Measurements from ENCODE around the gene ITPRIPL2. TPM values are rescaled to one million over a fixed set of nuclear protein-coding genes. Genes with fewer than 3 reads are reported as not detected.

Gene ITPRIPL2
- total RNA-seq, 1 experiment from 2014 or later, result 8.7 TPM

DNA sequence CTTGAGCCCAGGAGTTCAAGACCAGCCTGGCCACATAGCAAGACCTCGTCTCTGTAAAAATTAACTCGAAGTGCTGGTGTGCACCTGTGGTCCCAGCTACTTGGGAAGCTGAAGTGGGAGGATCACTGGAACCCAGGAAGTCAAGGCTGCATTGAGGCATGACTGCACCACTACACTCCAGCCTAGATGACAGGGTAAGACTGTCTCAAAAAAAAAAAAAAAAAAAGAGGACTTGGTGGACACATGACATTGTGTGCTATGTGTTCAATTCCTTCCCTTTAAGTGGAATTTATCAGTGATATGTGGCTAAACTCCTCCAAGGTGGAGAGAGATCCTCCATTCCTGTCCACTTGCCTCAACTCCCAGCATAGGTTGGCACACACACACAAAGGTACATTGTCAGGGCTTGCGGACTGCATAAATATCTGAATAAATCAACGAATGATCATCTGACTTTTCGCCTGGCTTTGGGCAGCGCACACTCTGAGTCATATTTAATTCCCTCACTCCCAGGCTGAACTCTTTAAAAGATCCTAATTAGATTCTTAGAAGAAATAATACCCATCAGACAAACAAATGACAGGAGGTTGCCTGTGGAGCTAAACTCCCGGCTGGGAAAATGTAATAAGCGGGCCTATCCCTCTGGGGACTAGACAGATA, 29.3 kb downstream of the ITPRIPL2 start:
- DNase-seq (ENCODE audit: low spot score), result peak; percentile 31

GRCh38 chr16:19143599-19143956, 29.8 kb downstream of the ITPRIPL2 start:
- DNase-seq (ENCODE audit: low spot score), result no peak

- no peak for DNase-seq (ENCODE audit: low spot score)
These were observed 31.2 kb downstream of the ITPRIPL2 start for GRCh38 chr16:19145010-19145409.

- DNase-seq (ENCODE audit: low spot score), result no peak
These were observed 33.4 kb downstream of the ITPRIPL2 start for GRCh38 chr16:19147126-19147525.

GRCh38 chr16:19147627-19148026, 33.9 kb downstream of the ITPRIPL2 start:
- DNase-seq (ENCODE audit: low spot score), result no peak

DNA sequence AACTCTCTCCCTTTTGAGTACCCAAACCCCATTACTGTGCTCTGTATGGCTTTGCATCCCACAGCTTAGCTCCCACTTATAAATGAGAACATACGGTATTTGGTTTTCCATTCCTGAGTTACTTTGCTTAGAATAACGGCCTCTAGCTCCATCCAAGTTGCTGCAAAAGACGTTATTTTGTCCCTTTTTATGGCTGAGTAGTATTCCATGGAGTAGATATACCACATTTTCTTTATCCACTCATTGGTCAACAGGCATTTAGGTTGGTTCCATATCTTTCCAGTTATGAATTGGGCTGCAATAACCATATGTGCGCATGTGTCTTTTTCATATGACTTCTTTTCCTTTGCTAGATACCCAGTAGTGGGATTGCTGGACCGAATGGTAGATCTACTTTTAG, 34.4 kb downstream of the ITPRIPL2 start:
- no peak for DNase-seq (ENCODE audit: low spot score)

- DNase-seq (ENCODE audit: low spot score), result no peak
These were observed 37.5 kb downstream of the ITPRIPL2 start for GRCh38 chr16:19151310-19151709.

DNA sequence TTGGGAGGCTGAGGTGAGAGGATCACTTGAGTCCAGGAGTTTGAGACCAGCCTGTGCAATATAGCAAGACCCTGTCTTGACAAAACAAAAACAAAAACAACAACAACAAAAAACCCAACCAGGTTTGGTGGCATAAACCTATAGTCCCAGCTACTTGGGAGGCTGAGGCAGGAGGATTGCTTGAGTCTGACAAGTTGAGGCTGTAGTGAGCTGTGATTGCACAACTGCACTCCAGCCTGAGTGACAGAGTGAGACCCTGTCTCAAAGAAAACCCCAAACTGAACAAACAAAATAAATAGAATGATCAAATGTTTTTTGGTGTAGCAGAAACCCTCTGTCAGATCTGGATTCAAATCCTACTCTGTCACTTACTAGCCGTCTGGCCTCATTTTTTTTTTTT, 38.3 kb downstream of the ITPRIPL2 start:
- no peak for DNase-seq (ENCODE audit: low spot score)

GRCh38 chr16:19153876-19154275, 40.1 kb downstream of the ITPRIPL2 start:
- no peak for DNase-seq (ENCODE audit: low spot score)

- DNase-seq (ENCODE audit: low spot score), result no peak
These were observed 48.3 kb downstream of the ITPRIPL2 start for GRCh38 chr16:19162085-19162484.

- no peak for DNase-seq (ENCODE audit: low spot score)
These were observed 49.5 kb downstream of the ITPRIPL2 start for GRCh38 chr16:19163215-19163614.

- no peak for DNase-seq (ENCODE audit: low spot score)
These were observed 50.5 kb downstream of the ITPRIPL2 start for GRCh38 chr16:19164285-19164684.

- DNase-seq (ENCODE audit: low spot score), result no peak
These were observed 51.3 kb downstream of the ITPRIPL2 start for GRCh38 chr16:19165101-19165500.

GRCh38 chr16:19166500-19166899, 52.7 kb downstream of the ITPRIPL2 start:
- DNase-seq (ENCODE audit: low spot score), result no peak

DNA sequence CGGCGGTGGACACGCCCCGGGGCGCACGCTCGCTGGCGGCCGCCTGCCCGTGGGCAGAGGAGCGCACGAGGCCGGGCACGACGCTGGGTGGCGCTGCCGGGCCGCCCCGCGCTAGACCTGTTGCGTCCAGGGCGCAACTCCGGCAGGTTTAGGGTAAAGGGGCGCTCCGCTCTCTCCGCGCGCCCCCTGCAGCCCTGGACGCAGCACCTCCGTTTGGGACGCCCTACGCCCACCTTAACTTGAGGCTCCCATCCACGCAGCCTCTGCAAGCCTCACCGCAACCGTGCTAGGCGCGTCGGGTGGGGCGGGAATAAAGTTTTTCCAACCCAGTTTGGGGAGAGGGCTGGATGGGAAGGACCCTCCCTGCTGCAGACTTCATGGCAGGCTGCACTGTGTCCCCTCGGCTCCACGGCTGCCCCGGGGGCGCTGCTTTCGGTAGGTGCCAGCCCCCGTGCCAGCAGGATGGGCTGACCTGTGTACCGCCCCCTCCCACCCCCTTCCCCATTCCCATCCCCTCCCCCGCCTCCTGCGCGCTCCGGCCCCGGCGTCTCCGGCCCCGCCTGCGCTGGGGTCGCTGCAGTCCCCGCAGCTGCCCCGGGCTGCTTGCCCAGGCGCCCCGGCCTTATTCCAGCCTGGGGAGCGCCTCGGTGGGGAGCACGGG, 54.1 kb downstream of the ITPRIPL2 start, which contains the start of gene SYT17:
TSS of gene SYT17 (plus strand) at position 531 of the 661 bp plus-strand sequence. CDS start 407 bp downstream, outside the sequence.
- DNase-seq (ENCODE audit: low spot score), result peak; percentile 68

- DNase-seq (ENCODE audit: low spot score), result peak; percentile 19
These were observed 54.8 kb downstream of the ITPRIPL2 start for GRCh38 chr16:19168371-19169081.

DNA sequence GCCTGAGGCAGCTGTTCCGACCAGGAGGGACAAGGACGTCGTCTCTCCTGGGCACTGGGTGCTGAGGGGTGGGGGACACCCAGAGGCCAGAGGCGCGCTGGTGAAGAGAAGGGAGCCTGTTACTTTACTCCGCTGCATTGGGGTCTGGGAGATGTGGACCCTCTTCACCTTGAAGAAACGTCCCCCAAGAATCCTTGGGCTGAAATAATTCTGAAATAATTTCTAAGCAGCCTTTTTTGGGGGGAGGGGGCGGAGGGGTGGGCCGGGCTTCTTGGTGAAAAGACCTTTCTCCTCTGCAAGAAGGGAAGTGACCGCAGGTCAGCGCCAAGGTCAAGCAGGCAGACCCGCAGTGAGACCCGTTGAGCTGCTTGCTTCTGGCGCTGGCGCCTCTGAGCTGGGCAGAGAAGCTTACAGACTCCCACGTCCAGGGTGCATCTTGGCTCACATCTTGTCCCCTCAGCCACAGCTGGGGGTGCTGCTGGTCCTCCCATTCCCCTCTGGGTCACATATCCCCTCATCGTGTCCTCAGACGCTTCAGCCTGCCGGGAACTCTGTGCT, 55.4 kb downstream of the ITPRIPL2 start:
- DNase-seq (ENCODE audit: low spot score), result no peak

DNA sequence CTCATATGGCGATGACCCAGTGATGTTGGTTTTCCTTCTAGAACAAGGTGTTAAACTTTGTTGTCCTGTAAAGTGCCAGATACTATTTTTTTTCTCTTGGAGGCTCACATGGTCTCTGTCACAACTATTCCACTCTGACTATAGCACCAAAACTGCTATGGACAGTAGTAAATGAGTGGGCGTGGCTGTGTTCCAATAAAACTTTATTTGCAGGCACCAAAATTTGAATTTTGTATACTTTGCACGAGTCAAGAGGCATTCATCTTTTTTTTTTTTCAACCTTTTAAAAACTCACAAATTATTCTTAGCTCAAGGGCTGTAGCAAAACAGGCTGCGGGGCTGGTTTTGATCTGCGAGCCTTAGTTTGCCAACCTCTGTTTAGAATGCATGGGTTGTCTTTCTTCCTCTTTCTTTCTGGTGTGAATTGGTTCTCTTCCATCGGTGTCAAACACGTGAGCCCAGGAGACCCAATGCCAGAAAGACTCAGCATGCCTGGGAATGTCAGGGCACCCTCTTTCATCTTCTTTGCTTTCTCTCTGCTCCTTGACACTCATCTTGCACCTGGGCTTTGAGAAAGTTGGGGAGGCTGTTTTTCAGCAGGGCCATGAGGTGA, 56.4 kb downstream of the ITPRIPL2 start:
- no peak for DNase-seq (ENCODE audit: low spot score)

Measured in H4 (cell line).